ENCODE results near the gene AQP4. TPM values are rescaled to one million over a fixed set of nuclear protein-coding genes. Genes with fewer than 3 reads are reported as not detected.

The AQP4 gene, protein sequence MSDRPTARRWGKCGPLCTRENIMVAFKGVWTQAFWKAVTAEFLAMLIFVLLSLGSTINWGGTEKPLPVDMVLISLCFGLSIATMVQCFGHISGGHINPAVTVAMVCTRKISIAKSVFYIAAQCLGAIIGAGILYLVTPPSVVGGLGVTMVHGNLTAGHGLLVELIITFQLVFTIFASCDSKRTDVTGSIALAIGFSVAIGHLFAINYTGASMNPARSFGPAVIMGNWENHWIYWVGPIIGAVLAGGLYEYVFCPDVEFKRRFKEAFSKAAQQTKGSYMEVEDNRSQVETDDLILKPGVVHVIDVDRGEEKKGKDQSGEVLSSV
- not detected for total RNA-seq
- not detected for polyA plus RNA-seq

DNA sequence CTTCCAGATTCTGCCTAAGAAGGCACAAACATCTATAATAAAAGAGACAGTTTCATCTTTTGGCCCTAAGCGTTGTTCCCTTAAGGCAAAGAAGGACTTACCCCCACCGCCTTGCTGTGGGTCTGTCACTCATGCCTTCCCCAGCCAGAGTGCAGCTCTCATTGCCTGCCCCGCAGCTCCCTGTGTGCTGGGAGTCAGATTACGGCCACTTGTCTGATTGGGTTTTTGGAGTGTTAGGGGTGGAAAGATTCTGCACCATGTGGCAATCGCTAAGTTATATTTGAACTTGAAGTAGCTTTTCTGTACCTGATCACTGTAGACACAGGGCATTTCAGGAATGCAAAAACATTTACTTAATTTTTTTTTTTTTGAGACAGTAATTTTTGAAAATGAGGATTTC lies at the start of gene AQP4:
TSS of gene AQP4 (minus strand) at position 151 of the 400 bp plus-strand sequence. CDS start at position 133, 18 bp downstream.
- DNase-seq = no peak
- H3K27me3 Mint-ChIP-seq = peaks cover 2 to 4% of the 10 kb centered on the region in 2 donors
- no peaks in the 10 kb centered on the region for H3K36me3 Mint-ChIP-seq
- Histone ChIP-seq H3K27ac (ENCODE audit: low read depth, low read length) (no peak within 1 kb of the TSS), H3K4me3 (ENCODE audit: low read length) (no peak within 1 kb of the TSS), H3K9me3 (ENCODE audit: low read length) (no peaks in the 10 kb centered on the region), H3K27me3 (ENCODE audit: insufficient read depth, low read length, poor library complexity, severe bottlenecking) (no peaks in the 10 kb centered on the region), H3K4me1 (ENCODE audit: insufficient read depth, low read length) (no peaks in the 10 kb centered on the region), H3K36me3 (ENCODE audit: insufficient read depth, low read length) (no peaks in the 10 kb centered on the region)
- no peak within 1 kb of the TSS for H3K4me3 Mint-ChIP-seq
- peaks cover 4 to 10% (median 5%) of the 10 kb centered on the region in 5 donors for H3K9me3 Mint-ChIP-seq
- ChIA-PET POLR2A (no interaction called here), CTCF (no interaction called here)
- no peak within 1 kb of the TSS for H3K27ac Mint-ChIP-seq
- no peaks in the 10 kb centered on the region for H3K4me1 Mint-ChIP-seq

DNA sequence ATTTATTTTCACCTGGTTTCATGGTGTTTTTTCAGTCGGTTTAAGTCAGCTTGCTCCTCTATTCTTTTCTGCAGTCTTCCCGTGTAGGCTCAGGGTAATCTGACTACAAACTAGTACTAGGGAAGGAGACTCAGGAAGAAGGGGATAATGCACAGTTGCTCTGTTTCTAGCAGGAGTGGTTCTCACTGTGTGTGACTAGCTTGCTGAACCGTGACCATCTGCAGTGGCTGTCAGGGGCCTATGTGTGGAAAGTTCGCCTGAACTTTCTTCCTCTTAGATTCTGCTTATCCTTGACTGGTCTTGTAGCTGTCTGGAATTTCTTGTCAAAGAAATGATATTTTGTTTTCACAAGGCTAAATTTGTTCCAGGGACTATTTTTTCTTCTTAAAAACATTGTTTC lies 46.3 kb upstream of the AQP4 start:
- Mint-ChIP-seq H3K4me3 (no peak overlapping the region), H3K4me1 (no peaks in the 10 kb centered on the region), H3K27ac (no peak overlapping the region), H3K9me3 (peaks cover 0 to 15% (median 4%) of the 10 kb centered on the region in 5 donors), H3K36me3 (no peaks in the 10 kb centered on the region), H3K27me3 (no peaks in the 10 kb centered on the region)
- ChIA-PET CTCF (interaction anchor here (0.7 kb wide), 1 partner anchor 12 kb away, joined by 3 read pairs; no protein-coding TSS in a partner anchor), POLR2A (no interaction called here)
- H3K4me1 ChIP-seq (ENCODE audit: insufficient read depth, low read length) = no peaks in the 10 kb centered on the region
- DNase-seq = no peak
- H3K27ac ChIP-seq (ENCODE audit: low read depth, low read length) = no peak overlapping the region
- no peaks in the 10 kb centered on the region for H3K36me3 ChIP-seq (ENCODE audit: insufficient read depth, low read length)
- no peaks in the 10 kb centered on the region for H3K27me3 ChIP-seq (ENCODE audit: insufficient read depth, low read length, poor library complexity, severe bottlenecking)
- no peak overlapping the region for H3K4me3 ChIP-seq (ENCODE audit: low read length)
- no peaks in the 10 kb centered on the region for H3K9me3 ChIP-seq (ENCODE audit: low read length)

DNA sequence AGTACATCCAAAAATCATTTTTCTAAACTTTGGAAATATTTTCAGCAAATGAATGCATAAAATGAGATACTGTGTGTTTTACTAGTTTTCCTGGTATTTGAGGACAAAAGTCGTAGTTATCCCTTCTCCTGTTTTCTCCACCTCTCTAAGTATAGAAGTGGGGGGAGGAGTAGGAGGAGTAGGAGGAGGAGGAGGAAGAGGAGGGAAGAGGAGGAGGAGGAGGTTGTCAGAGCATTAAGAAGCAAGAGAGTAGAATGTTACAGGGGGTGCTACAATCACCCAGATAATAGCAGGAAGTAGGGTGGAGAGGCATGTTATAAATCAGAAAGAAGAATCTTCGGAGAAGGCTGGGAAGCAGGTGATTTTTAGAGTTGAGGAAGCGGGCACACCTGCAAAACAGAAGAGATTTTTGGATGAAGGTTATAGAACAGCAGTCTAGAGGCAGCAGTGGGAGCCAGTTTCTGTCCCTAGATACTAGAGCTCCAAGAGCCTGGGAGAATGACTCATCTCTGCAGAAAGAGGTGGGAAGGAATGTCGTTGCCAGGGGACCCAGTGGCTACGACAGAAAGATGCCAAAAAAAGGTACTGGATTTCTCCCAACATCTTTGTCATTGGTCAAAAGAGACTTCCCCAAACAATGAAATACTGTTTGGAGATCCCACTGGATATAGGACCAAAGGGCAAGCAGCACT lies 44.2 kb upstream of the AQP4 start:
- no peaks in the 10 kb centered on the region for H3K4me1 Mint-ChIP-seq
- no peaks in the 10 kb centered on the region for H3K36me3 Mint-ChIP-seq
- no peak overlapping the region for H3K4me3 Mint-ChIP-seq
- peak overlapping the region in 1 of 8 donors; percentile 88 for H3K27ac Mint-ChIP-seq
- H3K27me3 ChIP-seq (ENCODE audit: insufficient read depth, low read length, poor library complexity, severe bottlenecking) = no peaks in the 10 kb centered on the region
- peaks cover 0 to 16% (median 4%) of the 10 kb centered on the region in 5 donors for H3K9me3 Mint-ChIP-seq
- no peaks in the 10 kb centered on the region for H3K9me3 ChIP-seq (ENCODE audit: low read length)
- H3K4me1 ChIP-seq (ENCODE audit: insufficient read depth, low read length) = no peaks in the 10 kb centered on the region
- ChIA-PET POLR2A (no interaction called here), CTCF (no interaction called here)
- DNase-seq = no peak
- no peak overlapping the region for H3K4me3 ChIP-seq (ENCODE audit: low read length)
- H3K36me3 ChIP-seq (ENCODE audit: insufficient read depth, low read length) = no peaks in the 10 kb centered on the region
- H3K27ac ChIP-seq (ENCODE audit: low read depth, low read length) = no peak overlapping the region
- H3K27me3 Mint-ChIP-seq = no peaks in the 10 kb centered on the region

DNA sequence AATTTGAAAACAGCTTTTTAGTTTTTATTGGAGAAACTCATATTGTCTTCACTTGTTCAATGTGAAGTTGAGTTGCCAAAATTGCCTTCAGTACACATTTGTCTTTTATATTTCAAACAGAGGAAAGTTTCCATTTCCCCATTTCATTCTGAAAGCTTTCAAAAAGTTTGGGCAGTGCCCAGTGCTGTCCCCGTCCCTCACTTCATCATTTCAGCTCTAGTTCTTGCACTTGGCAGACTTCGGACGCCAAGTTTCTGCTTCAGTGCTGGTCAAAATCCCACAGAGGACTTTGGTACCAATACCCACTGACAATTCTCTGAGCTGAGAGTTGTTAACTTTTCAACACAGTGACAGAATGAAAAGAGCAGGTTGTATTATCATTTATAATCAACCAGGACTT lies 43.4 kb upstream of the AQP4 start:
- Histone ChIP-seq H3K4me1 (ENCODE audit: insufficient read depth, low read length) (no peaks in the 10 kb centered on the region), H3K27ac (ENCODE audit: low read depth, low read length) (no peak overlapping the region), H3K27me3 (ENCODE audit: insufficient read depth, low read length, poor library complexity, severe bottlenecking) (no peaks in the 10 kb centered on the region), H3K36me3 (ENCODE audit: insufficient read depth, low read length) (no peaks in the 10 kb centered on the region), H3K9me3 (ENCODE audit: low read length) (no peaks in the 10 kb centered on the region), H3K4me3 (ENCODE audit: low read length) (no peak overlapping the region)
- ChIA-PET CTCF (no interaction called here), POLR2A (no interaction called here)
- no peaks in the 10 kb centered on the region for H3K4me1 Mint-ChIP-seq
- no peaks in the 10 kb centered on the region for H3K27me3 Mint-ChIP-seq
- no peak overlapping the region for H3K4me3 Mint-ChIP-seq
- H3K9me3 Mint-ChIP-seq = peaks cover 0 to 20% (median 8%) of the 10 kb centered on the region in 5 donors
- DNase-seq = no peak
- no peaks in the 10 kb centered on the region for H3K36me3 Mint-ChIP-seq
- H3K27ac Mint-ChIP-seq = no peak overlapping the region

DNA sequence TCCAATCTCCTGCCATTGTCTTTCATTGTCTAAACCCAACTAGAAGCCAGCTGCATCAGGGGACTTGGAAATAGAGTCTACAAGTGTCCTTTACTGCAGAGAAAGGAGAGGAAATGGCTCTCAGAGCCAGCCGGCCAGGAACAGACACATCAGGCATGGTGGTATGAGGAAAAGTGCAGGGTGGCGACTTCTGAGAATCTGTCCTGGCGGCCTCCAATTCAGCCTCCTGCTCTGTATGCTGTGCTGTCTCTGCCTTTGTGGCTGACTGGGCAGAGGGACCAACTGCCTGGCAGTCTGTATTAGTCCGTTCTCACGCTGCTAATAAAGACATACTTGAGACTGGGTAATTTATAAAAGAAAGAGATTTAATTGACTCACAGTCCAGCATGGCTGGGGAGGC lies 36.8 kb upstream of the AQP4 start:
- POLR2A ChIA-PET = no interaction called here

DNA sequence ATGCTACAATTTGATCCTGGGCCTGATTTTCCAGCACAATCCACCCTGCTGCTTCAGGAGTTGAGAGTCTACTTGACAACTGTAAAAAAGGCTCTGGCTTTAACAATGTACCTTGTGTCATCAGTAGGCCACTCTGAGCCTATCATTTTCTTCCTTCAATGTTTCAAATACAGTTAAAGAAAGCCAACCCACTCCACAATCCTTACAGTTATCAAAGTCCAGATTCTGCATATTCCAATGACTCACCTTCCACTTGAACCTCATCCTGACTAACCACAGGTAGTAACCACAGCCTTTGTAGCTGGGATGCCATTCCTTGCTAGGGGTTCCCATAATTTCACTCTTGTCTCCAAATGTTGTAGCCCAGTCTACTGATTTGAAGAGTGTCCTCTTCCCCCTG lies 35.5 kb upstream of the AQP4 start:
- H3K4me3 Mint-ChIP-seq = no peak overlapping the region
- no peaks in the 10 kb centered on the region for H3K27me3 Mint-ChIP-seq
- no peaks in the 10 kb centered on the region for H3K36me3 Mint-ChIP-seq
- DNase-seq = no peak
- no peak overlapping the region for H3K27ac ChIP-seq (ENCODE audit: low read depth, low read length)
- POLR2A ChIA-PET = no interaction called here
- peaks cover 2 to 13% (median 7%) of the 10 kb centered on the region in 5 donors for H3K9me3 Mint-ChIP-seq
- no peaks in the 10 kb centered on the region for H3K4me1 ChIP-seq (ENCODE audit: insufficient read depth, low read length)
- H3K4me3 ChIP-seq (ENCODE audit: low read length) = no peak overlapping the region
- H3K27me3 ChIP-seq (ENCODE audit: insufficient read depth, low read length, poor library complexity, severe bottlenecking) = no peaks in the 10 kb centered on the region
- CTCF ChIA-PET = no interaction called here
- H3K27ac Mint-ChIP-seq = no peak overlapping the region
- H3K9me3 ChIP-seq (ENCODE audit: low read length) = no peaks in the 10 kb centered on the region
- no peaks in the 10 kb centered on the region for H3K4me1 Mint-ChIP-seq
- no peaks in the 10 kb centered on the region for H3K36me3 ChIP-seq (ENCODE audit: insufficient read depth, low read length)

More for the DNA sequence above, 36.8 kb upstream of the AQP4 start:
- DNase-seq = no peak
- H3K9me3 ChIP-seq (ENCODE audit: low read length) = no peaks in the 10 kb centered on the region
- Mint-ChIP-seq H3K27me3 (no peaks in the 10 kb centered on the region), H3K4me3 (no peak overlapping the region), H3K27ac (no peak overlapping the region), H3K4me1 (no peaks in the 10 kb centered on the region), H3K9me3 (peaks cover 3 to 13% (median 9%) of the 10 kb centered on the region in 5 donors), H3K36me3 (no peaks in the 10 kb centered on the region)
- no peaks in the 10 kb centered on the region for H3K27me3 ChIP-seq (ENCODE audit: insufficient read depth, low read length, poor library complexity, severe bottlenecking)
- H3K36me3 ChIP-seq (ENCODE audit: insufficient read depth, low read length) = no peaks in the 10 kb centered on the region
- CTCF ChIA-PET = no interaction called here
- H3K27ac ChIP-seq (ENCODE audit: low read depth, low read length) = no peak overlapping the region
- H3K4me3 ChIP-seq (ENCODE audit: low read length) = no peak overlapping the region
- H3K4me1 ChIP-seq (ENCODE audit: insufficient read depth, low read length) = no peaks in the 10 kb centered on the region

DNA sequence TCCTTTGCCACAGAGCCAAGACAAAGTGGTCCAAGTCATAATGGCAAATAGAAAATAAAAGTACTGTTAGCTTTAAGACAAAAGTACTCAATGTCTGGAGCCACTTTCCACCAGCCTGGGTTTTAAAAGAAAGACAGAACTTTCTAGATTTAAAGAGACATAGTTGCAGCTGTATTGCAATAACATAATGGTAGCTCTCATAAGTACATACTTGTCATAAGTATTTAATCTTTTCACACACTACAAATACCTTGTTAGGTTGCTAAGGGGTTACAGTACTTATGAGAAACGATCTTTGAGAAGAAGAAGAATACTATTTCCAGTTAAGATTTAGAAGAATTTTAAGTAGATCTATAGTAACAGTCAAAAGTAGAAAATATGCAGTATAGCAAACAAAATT lies 28.9 kb upstream of the AQP4 start:
- Histone ChIP-seq H3K27me3 (ENCODE audit: insufficient read depth, low read length, poor library complexity, severe bottlenecking) (no peaks in the 10 kb centered on the region), H3K9me3 (ENCODE audit: low read length) (no peaks in the 10 kb centered on the region), H3K4me1 (ENCODE audit: insufficient read depth, low read length) (no peaks in the 10 kb centered on the region), H3K36me3 (ENCODE audit: insufficient read depth, low read length) (no peaks in the 10 kb centered on the region), H3K4me3 (ENCODE audit: low read length) (no peak overlapping the region), H3K27ac (ENCODE audit: low read depth, low read length) (no peak overlapping the region)
- POLR2A ChIA-PET = no interaction called here
- CTCF ChIA-PET = no interaction called here
- H3K4me3 Mint-ChIP-seq = no peak overlapping the region
- no peaks in the 10 kb centered on the region for H3K4me1 Mint-ChIP-seq
- DNase-seq = no peak
- H3K36me3 Mint-ChIP-seq = no peaks in the 10 kb centered on the region
- H3K9me3 Mint-ChIP-seq = peaks cover 1 to 3% (median 2%) of the 10 kb centered on the region in 5 donors
- no peaks in the 10 kb centered on the region for H3K27me3 Mint-ChIP-seq
- H3K27ac Mint-ChIP-seq = no peak overlapping the region

DNA sequence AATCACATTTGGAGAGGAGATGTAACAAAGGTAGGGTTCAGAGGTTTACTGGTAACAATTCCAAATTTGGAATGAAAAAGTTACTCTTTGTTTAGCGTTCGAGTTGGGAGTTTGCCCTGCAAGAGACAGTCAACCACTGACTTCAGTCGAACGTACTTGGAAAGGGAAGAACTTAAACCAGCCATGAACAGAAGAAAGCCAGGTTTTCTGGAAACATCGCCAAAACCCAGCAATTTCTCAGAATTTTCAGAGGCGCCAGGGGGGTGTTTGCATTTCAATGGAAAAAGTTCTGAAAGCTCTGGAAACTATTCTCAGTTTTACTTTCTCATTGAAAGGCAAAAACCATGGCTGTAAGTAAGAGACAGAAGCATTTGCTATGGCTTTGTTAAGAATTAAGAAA lies 28.5 kb upstream of the AQP4 start:
- no peak overlapping the region for H3K4me3 Mint-ChIP-seq
- H3K9me3 Mint-ChIP-seq = peaks cover 0 to 3% (median 1%) of the 10 kb centered on the region in 5 donors
- H3K27me3 Mint-ChIP-seq = no peaks in the 10 kb centered on the region
- no peak for DNase-seq
- ChIA-PET POLR2A (no interaction called here), CTCF (no interaction called here)
- no peaks in the 10 kb centered on the region for H3K36me3 Mint-ChIP-seq
- Histone ChIP-seq H3K27ac (ENCODE audit: low read depth, low read length) (no peak overlapping the region), H3K9me3 (ENCODE audit: low read length) (no peaks in the 10 kb centered on the region), H3K27me3 (ENCODE audit: insufficient read depth, low read length, poor library complexity, severe bottlenecking) (no peaks in the 10 kb centered on the region), H3K4me3 (ENCODE audit: low read length) (no peak overlapping the region), H3K36me3 (ENCODE audit: insufficient read depth, low read length) (no peaks in the 10 kb centered on the region), H3K4me1 (ENCODE audit: insufficient read depth, low read length) (no peaks in the 10 kb centered on the region)
- no peak overlapping the region for H3K27ac Mint-ChIP-seq
- no peaks in the 10 kb centered on the region for H3K4me1 Mint-ChIP-seq

All from CD8-positive, alpha-beta memory T cell (primary cell).